SKM-1 (cell line): Measurements from ENCODE around the gene EVPL.

Source experiments
- DNase-seq: peaks from one replicate; lab custom pipeline; 2025; ENCODE audit not compliant: unreplicated experiment; lab: John Stamatoyannopoulos, UW

The EVPL gene

GRCh38 chr17:76018340-76018680, 8.8 kb downstream of the EVPL start:
- no peak for DNase-seq

- no peak for DNase-seq
Observed at GRCh38 chr17:76017481-76018339, 9.4 kb downstream of the EVPL start.

- no peak for DNase-seq
Observed at GRCh38 chr17:76014925-76015261, 12.2 kb downstream of the EVPL start.

GRCh38 chr17:76014100-76014924, 12.8 kb downstream of the EVPL start:
- peak; percentile 10 for DNase-seq

GRCh38 chr17:76013377-76013932, 13.7 kb downstream of the EVPL start:
- DNase-seq: no peak

GRCh38 chr17:76011951-76012350, 15.2 kb downstream of the EVPL start:
- no peak for DNase-seq

GRCh38 chr17:76009969-76010661, 17.0 kb downstream of the EVPL start:
- no peak for DNase-seq

- DNase-seq: no peak
Observed at GRCh38 chr17:76009447-76009846, 17.7 kb downstream of the EVPL start.

GRCh38 chr17:76008630-76009425, 18.3 kb downstream of the EVPL start:
- no peak for DNase-seq

GRCh38 chr17:76008208-76008607, 18.9 kb downstream of the EVPL start:
- no peak for DNase-seq

- DNase-seq: no peak
Observed at GRCh38 chr17:76007850-76008165, 19.3 kb downstream of the EVPL start.

GRCh38 chr17:76007131-76007849, 19.8 kb downstream of the EVPL start:
- DNase-seq: no peak

- DNase-seq: peak; percentile 54
Observed at GRCh38 chr17:76005263-76006149, 21.6 kb downstream of the EVPL start.

- no peak for DNase-seq
Observed at GRCh38 chr17:76004750-76005262, 22.3 kb downstream of the EVPL start.

GRCh38 chr17:76003915-76004314, 23.2 kb downstream of the EVPL start:
- no peak for DNase-seq

GRCh38 chr17:76002100-76002499, 25.0 kb downstream of the EVPL start:
- DNase-seq: no peak

GRCh38 chr17:76000755-76001521, 26.2 kb downstream of the EVPL start, which contains the start of gene CDK3:
Gene CDK3, plus strand, starts transcription at chr17:76000855. Its CDS starts 571 bp downstream, at chr17:76001426.
- DNase-seq: no peak
